A549 treated with Hydrocortisone at 1 μM for 4 hours (cell line): ENCODE measurements around the gene ISG15. TPM values are rescaled to one million over a fixed set of nuclear protein-coding genes. Genes with fewer than 3 reads are reported as not detected.

ENCODE experiments used
- total RNA-seq: library from RNA; stranded (reverse); fragments of 200-300 nt; extraction: Qiagen RNA extraction; gene quantifications from 5 replicates; pipeline ENCODE4 v1.2.3, GENCODE V29; 2022

Gene ISG15
- total RNA-seq, result 12.6 to 22.7 TPM (median 20.9 TPM) in 5 replicates

DNA sequence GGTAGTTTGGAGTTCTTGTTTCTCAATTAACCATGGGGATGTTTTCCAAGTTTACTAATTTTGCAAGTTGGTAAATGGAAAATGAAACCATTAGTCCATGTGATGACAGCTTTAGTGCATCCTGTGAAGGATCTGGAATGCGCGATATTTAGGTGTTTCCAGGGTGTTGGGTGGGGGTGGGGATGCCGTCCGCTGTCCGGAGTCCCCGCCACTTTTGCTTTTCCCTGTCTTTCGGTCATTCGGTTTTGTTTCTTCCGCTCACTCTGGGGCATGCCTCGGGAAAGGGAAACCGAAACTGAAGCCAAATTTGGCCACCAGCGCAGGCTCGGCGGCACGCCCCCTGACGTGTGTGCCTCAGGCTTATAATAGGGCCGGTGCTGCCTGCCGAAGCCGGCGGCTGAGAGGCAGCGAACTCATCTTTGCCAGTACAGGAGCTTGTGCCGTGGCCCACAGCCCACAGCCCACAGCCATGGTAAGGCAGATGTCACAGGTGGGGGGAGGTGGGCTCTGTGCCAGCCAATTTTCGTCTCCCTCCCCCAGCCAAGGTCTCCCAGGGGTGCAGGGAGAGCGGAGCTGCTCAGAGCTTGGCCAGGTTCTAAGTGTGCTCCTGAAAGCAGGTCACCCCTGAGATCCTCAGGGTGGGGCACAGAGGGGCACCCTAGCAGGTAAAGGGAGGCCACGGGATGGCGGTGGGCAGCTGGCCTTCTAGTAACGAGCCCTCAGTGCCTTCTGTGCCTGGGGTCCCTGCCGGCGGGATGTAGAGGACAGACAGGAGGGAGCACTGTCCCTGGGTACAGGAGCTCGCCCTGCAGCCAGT is at the start of gene ISG15:
ISG15 (plus strand) TSS at position 393 of the 817 bp plus-strand sequence; CDS start at position 470, 77 bp downstream.

DNA sequence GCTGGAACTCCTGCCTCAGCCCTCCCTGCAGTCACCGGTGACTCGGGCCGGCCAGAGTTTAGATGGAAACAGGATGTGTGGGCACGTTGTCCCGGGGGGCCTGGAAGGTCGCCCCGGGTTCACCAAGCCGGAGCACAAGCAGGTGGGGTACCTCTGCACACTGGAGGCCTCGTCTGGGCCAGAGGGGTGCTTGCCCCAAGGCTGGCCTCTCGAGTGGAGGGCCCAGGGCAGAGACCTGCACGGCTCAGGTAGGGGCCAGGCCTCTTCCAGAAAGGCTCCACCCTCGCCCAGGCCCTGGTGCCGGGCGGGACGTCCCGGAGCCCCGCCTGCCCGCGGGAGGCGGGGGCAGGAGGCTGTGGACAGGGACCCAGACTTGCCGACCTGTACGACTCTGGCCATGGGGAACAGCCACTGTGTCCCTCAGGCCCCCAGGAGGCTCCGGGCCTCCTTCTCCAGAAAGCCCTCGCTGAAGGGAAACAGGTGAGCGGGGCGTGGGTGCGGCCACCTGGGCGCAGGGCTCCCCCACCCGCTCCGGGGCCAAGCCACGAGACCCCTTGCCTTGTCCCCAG is 47.1 kb upstream of the ISG15 start, which contains the start of gene PLEKHN1:
PLEKHN1 (plus strand) TSS at position 348 of the 569 bp plus-strand sequence; CDS start at position 398, 50 bp downstream.

DNA sequence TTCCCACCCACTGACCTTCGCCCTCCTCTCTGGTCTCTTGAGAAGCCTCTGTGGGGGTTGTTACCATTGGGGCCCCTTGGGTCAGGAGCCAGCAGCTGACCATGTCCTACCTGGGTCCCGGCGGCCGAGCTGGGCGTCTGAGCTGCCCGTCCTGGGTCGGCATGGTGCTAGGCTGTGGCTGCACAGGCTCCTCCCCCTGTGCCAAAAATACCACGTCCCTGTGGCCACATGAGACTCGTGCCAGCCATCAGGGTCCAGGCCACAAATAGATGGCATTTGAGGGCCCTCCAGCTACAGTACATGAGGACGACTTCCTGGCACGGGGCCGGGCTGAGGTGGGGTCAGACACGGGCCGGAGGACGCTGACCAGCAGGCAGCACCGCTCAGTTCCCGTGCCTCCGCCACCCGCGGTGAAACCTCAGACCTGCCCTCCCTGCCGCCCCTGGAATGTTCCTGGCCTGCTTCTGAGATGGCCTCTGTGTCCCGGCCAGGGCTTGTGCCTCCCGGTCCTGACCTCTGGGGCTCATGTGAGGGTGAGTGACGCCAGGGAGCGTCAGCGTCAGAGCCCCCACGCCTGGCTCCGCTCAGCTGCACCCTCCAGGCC is 31.2 kb upstream of the ISG15 start, which contains the start of gene PERM1:
PERM1 (minus strand) TSS at position 139 of the 604 bp plus-strand sequence. CDS start 1,064 bp downstream, outside the sequence.

DNA sequence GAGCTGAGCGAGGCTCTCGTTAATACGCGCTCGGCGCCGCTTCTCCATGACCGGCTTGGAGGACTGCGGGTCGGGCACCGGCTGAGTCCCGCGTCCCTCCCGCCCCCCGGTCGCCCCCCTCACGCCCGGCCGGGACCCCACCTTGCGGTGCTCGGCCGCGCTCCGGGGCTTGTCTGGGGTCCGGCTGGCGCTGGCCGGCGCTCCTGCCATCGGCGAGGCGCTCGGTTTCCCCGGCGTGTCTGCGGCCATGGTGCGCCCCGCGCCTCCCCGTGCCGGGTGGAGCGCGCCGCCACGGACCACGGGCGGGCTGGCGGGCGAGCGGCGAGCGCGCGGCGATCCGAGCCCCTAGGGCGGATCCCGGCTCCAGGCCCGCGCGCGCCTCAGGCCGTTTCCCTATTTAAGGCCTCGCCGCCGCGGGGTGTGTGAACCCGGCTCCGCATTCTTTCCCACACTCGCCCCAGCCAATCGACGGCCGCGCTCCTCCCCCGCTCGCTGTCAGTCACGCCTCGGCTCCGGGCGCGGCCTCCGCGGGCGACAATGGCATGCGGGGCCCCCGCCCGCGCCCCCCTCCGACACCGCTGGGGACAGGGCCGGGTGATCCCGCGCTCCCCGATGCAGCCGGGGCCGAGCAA is 13.5 kb upstream of the ISG15 start, which contains the start of gene HES4:
HES4 (minus strand) TSS at position 373 of the 632 bp plus-strand sequence; CDS start at position 249, 124 bp downstream.

DNA sequence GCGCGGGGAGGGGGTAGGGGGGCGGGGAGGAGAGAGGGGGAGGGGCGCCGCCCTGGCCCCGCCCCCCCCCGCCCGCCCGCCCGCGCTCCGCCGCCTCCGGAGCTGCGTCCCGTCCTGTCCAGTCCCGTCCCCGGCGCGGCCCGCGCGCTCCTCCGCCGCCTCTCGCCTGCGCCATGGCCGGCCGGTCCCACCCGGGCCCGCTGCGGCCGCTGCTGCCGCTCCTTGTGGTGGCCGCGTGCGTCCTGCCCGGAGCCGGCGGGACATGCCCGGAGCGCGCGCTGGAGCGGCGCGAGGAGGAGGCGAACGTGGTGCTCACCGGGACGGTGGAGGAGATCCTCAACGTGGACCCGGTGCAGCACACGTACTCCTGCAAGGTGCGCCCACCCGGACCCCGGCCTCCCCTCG is 6.7 kb downstream of the ISG15 start, which contains the start of gene AGRN:
AGRN (plus strand) TSS at position 121 of the 405 bp plus-strand sequence; CDS start at position 174, 53 bp downstream.

Other genes with a start within 250 kb of the ISG15 start
- gene SAMD11, start 89.6 kb upstream of the ISG15 start, total RNA-seq, result 16.2 to 28.1 TPM (median 24.5 TPM) in 5 replicates
- gene NOC2L, start 54.2 kb upstream of the ISG15 start, total RNA-seq, result 74.7 to 85.5 TPM (median 78.1 TPM) in 5 replicates
- 9.7 to 15.2 TPM (median 13.4 TPM) in 5 replicates for gene KLHL17, start 52.9 kb upstream of the ISG15 start, total RNA-seq
- 4.4 to 5.7 TPM (median 4.9 TPM) in 5 replicates for gene PLEKHN1, start 47.0 kb upstream of the ISG15 start, total RNA-seq
- 0.10 to 0.18 TPM (median 0.14 TPM) in 5 replicates for gene PERM1, start 31.4 kb upstream of the ISG15 start, total RNA-seq
- 15.6 to 64.4 TPM (median 55.7 TPM) in 5 replicates for gene HES4, start 13.4 kb upstream of the ISG15 start, total RNA-seq
- gene AGRN, start 6.6 kb downstream of the ISG15 start, total RNA-seq, result 89.0 to 113 TPM (median 105 TPM) in 5 replicates
- gene RNF223, start 60.8 kb downstream of the ISG15 start, total RNA-seq, result 0.14 to 0.47 TPM (median 0.30 TPM) in 5 replicates
- gene C1orf159, start 102.6 kb downstream of the ISG15 start, total RNA-seq, result 9.2 to 14.7 TPM (median 13.6 TPM) in 5 replicates
- not detected in 5 replicates for gene TTLL10, start 160.4 kb downstream of the ISG15 start, total RNA-seq
- gene TNFRSF18, start 193.1 kb downstream of the ISG15 start, total RNA-seq, result 0.17 to 0.42 TPM in 2 of 5 replicates, not detected in the others
- 0.09 to 0.34 TPM (median 0.25 TPM) in 3 of 5 replicates, not detected in the others for gene TNFRSF4, start 200.7 kb downstream of the ISG15 start, total RNA-seq
- 113 to 131 TPM (median 122 TPM) in 5 replicates for gene SDF4, start 218.5 kb downstream of the ISG15 start, total RNA-seq
- 11.3 to 19.2 TPM (median 17.6 TPM) in 5 replicates for gene B3GALT6, start 218.7 kb downstream of the ISG15 start, total RNA-seq
- gene C1QTNF12, start 233.2 kb downstream of the ISG15 start, total RNA-seq, result 0.97 to 2.3 TPM (median 1.3 TPM) in 5 replicates